Mesendoderm (in vitro differentiated cells): ENCODE results near the gene SLC48A1.

ENCODE experiments used
- DNase-seq: peaks from one replicate; pipeline ENCODE4 v3.0.0; 2013
- H2AK5ac ChIP-seq: 2 replicates; pipeline ENCODE4 v1.6.1; 2013; ENCODE audit warnings: low read length, inconsistent platforms
- H2BK120ac ChIP-seq: 2 replicates; pipeline ENCODE4 v1.6.1; 2013; ENCODE audit warnings: low read depth, mild to moderate bottlenecking, low read length, moderate library complexity, mixed read lengths
- H2BK15ac ChIP-seq: replicated peaks from 2 replicates; pipeline ENCODE4 v1.6.1; 2013; ENCODE audit warnings: low read depth, mild to moderate bottlenecking, moderate library complexity
- H2BK5ac ChIP-seq: 2 replicates; pipeline ENCODE4 v1.6.1; 2013; ENCODE audit warnings: low read length, inconsistent platforms
- H3K18ac ChIP-seq: 2 replicates; pipeline ENCODE4 v1.6.1; 2013; ENCODE audit warnings: mild to moderate bottlenecking, low read length, mixed read lengths
- H3K23ac ChIP-seq: one replicate; pipeline ENCODE4 v1.6.1; 2013; ENCODE audit warnings: low read length
- H3K27ac ChIP-seq: 2 replicates; pipeline ENCODE4 v1.5.1; 2013; ENCODE audit warnings: low read depth, mild to moderate bottlenecking, inconsistent platforms, low read length, moderate library complexity
- H3K27me3 ChIP-seq: 2 replicates; pipeline ENCODE4 v1.6.1; 2013; ENCODE audit warnings: low read length, control low read depth, mild to moderate bottlenecking, inconsistent platforms; ENCODE audit not compliant: insufficient read depth, poor library complexity
- H3K36me3 ChIP-seq: 2 replicates; pipeline ENCODE4 v1.6.1; 2013; ENCODE audit warnings: low read length, inconsistent platforms; ENCODE audit not compliant: control insufficient read depth, insufficient read depth
- H3K4ac ChIP-seq: one replicate; pipeline ENCODE4 v1.6.1; 2013; ENCODE audit warnings: low read depth, mild to moderate bottlenecking, low read length, moderate library complexity
- H3K4me1 ChIP-seq: 2 replicates; pipeline ENCODE4 v1.6.1; 2013; ENCODE audit warnings: low read depth, low read length, inconsistent platforms; ENCODE audit not compliant: control insufficient read depth
- H3K4me2 ChIP-seq: 2 replicates; pipeline ENCODE4 v1.6.1; 2013; ENCODE audit warnings: low read length
- H3K4me3 ChIP-seq: 2 replicates; pipeline ENCODE4 v1.5.1; 2013; ENCODE audit warnings: mild to moderate bottlenecking, low read length
- H3K56ac ChIP-seq: one replicate; pipeline ENCODE4 v1.6.1; 2013; ENCODE audit warnings: low read length
- H3K79me1 ChIP-seq: 2 replicates; pipeline ENCODE4 v1.6.1; 2013; ENCODE audit warnings: low read length, inconsistent platforms
- H3K79me2 ChIP-seq: 2 replicates; pipeline ENCODE4 v1.6.1; 2013; ENCODE audit warnings: mild to moderate bottlenecking, low read length; ENCODE audit not compliant: control insufficient read depth, insufficient read depth
- H3K9ac ChIP-seq: 2 replicates; pipeline ENCODE4 v1.6.1; 2013; ENCODE audit warnings: low read length, inconsistent platforms
- H4K5ac ChIP-seq: one replicate; pipeline ENCODE4 v1.6.1; 2013; ENCODE audit warnings: low read length
- H4K8ac ChIP-seq: one replicate; pipeline ENCODE4 v1.6.1; 2013; ENCODE audit warnings: low read depth, mild to moderate bottlenecking, control low read depth, low read length, moderate library complexity
- WGBS: extraction: QIAGEN DNeasy Blood & Tissue Kit; methylation state at CpG from one replicate; pipeline ENCODE4 v1.1.7; 2013; ENCODE audit warnings: low lambda C conversion rate, missing lambda C conversion rate; ENCODE audit not compliant: insufficient coverage; ENCODE audit errors: extremely low coverage; 5-methylcytosine and 5-hydroxymethylcytosine counted together

SLC48A1 gene

DNA sequence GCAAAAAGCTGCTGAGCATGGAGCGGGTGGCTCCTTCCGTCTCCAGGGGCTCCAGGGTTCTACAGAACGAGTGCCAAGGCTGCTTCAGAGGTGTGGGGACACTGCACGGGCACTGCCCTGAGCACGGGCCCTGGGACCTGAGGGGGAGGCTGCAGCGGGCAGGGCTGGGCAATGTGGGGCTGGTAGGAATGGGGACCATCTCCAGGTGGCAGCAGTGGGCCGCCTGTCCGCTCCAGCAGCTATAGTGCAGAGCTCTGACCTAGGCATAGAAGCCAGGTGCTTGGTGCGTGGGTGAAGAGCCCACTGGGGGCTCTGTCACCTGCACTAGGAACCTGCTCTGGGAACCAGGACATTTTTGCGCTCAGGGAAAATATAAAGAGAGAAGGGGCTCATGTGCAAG is 24.4 kb downstream of the SLC48A1 start:
- Histone ChIP-seq H3K56ac (no peak overlapping the region), H3K9ac (no peak overlapping the region), H2BK15ac (no peak overlapping the region), H4K8ac (no peak overlapping the region), H3K4me1 (peaks cover 4% of the 10 kb centered on the region), H3K4me3 (no peak overlapping the region), H3K79me2 (peaks cover 32% of the 10 kb centered on the region), H3K18ac (no peak overlapping the region), H3K4me2 (no peak overlapping the region), H3K79me1 (peaks cover 26% of the 10 kb centered on the region), H2AK5ac (no peak overlapping the region), H3K27me3 (no peaks in the 10 kb centered on the region), H4K5ac (no peak overlapping the region), H3K23ac (no peak overlapping the region), H3K36me3 (peaks cover 16% of the 10 kb centered on the region), H3K4ac (no peak overlapping the region), H3K27ac (no peak overlapping the region), H2BK5ac (no peak overlapping the region), H2BK120ac (no peak overlapping the region)
- no CpG with 5 or more reads among the region's 10 CpGs for WGBS
- DNase-seq, result peak; percentile 48

DNA sequence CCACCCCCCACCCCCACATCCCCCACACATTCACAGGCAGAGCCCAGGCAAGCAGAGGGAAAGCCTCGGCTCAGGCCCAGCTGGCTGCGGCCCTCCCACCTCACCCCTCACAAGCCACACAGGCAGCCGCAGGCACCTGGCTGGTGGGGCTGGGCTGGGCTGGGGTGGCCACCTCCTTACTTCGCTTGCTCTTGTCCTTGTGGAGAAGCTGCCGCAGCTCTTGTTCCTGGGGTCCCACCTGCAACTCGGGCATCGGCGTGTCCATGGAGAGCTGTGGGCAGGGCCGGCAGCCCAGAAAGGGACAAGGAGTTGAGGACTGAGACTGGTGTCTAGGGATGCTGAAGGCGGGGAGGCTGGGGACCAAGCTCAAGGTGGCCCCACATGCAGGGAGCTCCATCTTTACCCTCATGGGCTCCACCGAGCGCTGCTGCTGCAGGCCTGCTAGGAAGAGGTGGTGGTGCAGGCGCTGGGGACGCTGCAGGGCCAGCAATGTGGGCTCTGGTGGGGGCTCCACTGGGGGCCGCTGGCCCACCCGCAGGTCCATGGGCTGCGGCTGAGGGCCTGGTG is 25.4 kb downstream of the SLC48A1 start:
- WGBS, result no CpG with 5 or more reads among the region's 17 CpGs
- H3K36me3 ChIP-seq, result peaks cover 15% of the 10 kb centered on the region
- no peak overlapping the region for H2AK5ac ChIP-seq

GRCh38 chr12:47799357-47799955 is 26.4 kb downstream of the SLC48A1 start:
- H3K36me3 ChIP-seq, result peaks cover 11% of the 10 kb centered on the region

More for the DNA sequence above, 25.4 kb downstream of the SLC48A1 start:
- H2BK120ac ChIP-seq, result no peak overlapping the region
- H2BK15ac ChIP-seq, result no peak overlapping the region
- no peak overlapping the region for H3K4me2 ChIP-seq
- no peak overlapping the region for H3K23ac ChIP-seq
- H2BK5ac ChIP-seq, result no peak overlapping the region
- no peak overlapping the region for H3K9ac ChIP-seq
- H3K27ac ChIP-seq, result no peak overlapping the region
- peaks cover 36% of the 10 kb centered on the region for H3K79me1 ChIP-seq
- H3K4ac ChIP-seq, result no peak overlapping the region
- H3K27me3 ChIP-seq, result no peaks in the 10 kb centered on the region
- H3K56ac ChIP-seq, result no peak overlapping the region
- no peak for DNase-seq
- H3K79me2 ChIP-seq, result peaks cover 43% of the 10 kb centered on the region
- H3K4me3 ChIP-seq, result no peak overlapping the region
- H4K5ac ChIP-seq, result no peak overlapping the region
- peaks cover 9% of the 10 kb centered on the region for H3K4me1 ChIP-seq
- H3K18ac ChIP-seq, result no peak overlapping the region
- no peak overlapping the region for H4K8ac ChIP-seq

DNA sequence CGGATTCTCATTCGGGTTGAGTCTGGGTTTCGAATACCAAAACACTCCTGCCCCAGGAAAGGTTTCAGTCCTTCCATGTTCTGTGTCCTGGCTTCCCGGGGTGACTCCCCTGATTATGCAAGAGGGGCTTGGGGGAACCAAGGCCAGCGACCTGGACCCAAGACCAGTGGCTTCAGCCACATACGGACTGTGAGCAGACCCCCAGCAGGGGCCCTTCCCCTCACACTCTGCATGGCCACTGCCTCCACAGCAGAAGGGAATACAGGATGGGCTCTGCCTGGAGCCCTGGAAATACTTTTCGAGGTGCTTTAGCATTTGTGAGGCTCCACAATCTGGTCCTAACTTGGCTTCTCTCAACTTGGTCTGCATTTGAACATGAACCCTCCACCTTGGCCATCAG is 27.5 kb downstream of the SLC48A1 start:
- no peak for DNase-seq
- Histone ChIP-seq H2BK5ac (no peak overlapping the region), H2AK5ac (no peak overlapping the region), H3K79me1 (peaks cover 42% of the 10 kb centered on the region), H3K4me2 (no peak overlapping the region), H2BK15ac (no peak overlapping the region), H3K27ac (no peak overlapping the region), H3K23ac (no peak overlapping the region), H3K79me2 (peaks cover 61% of the 10 kb centered on the region), H3K9ac (no peak overlapping the region), H3K4me3 (no peak overlapping the region), H3K4ac (no peak overlapping the region), H4K5ac (no peak overlapping the region), H4K8ac (no peak overlapping the region), H3K27me3 (no peaks in the 10 kb centered on the region), H3K4me1 (peaks cover 9% of the 10 kb centered on the region), H2BK120ac (no peak overlapping the region), H3K36me3 (peaks cover 8% of the 10 kb centered on the region), H3K56ac (no peak overlapping the region), H3K18ac (no peak overlapping the region)
- WGBS, result no CpG with 5 or more reads among the region's 7 CpGs

More at GRCh38 chr12:47799357-47799955, 26.4 kb downstream of the SLC48A1 start:
- no peak overlapping the region for H3K4me2 ChIP-seq
- H3K79me1 ChIP-seq, result peaks cover 38% of the 10 kb centered on the region
- no CpG with 5 or more reads among the region's 7 CpGs for WGBS
- peaks cover 52% of the 10 kb centered on the region for H3K79me2 ChIP-seq
- H3K56ac ChIP-seq, result peak overlapping the region; percentile 60
- H2AK5ac ChIP-seq, result no peak overlapping the region
- no peak overlapping the region for H2BK5ac ChIP-seq
- no peak for DNase-seq
- no peak overlapping the region for H3K4me3 ChIP-seq
- no peak overlapping the region for H4K8ac ChIP-seq
- no peak overlapping the region for H2BK120ac ChIP-seq
- peaks cover 9% of the 10 kb centered on the region for H3K4me1 ChIP-seq
- H4K5ac ChIP-seq, result no peak overlapping the region
- H3K27me3 ChIP-seq, result no peaks in the 10 kb centered on the region
- H2BK15ac ChIP-seq, result no peak overlapping the region
- no peak overlapping the region for H3K4ac ChIP-seq
- no peak overlapping the region for H3K9ac ChIP-seq
- no peak overlapping the region for H3K23ac ChIP-seq
- H3K27ac ChIP-seq, result no peak overlapping the region
- no peak overlapping the region for H3K18ac ChIP-seq

DNA sequence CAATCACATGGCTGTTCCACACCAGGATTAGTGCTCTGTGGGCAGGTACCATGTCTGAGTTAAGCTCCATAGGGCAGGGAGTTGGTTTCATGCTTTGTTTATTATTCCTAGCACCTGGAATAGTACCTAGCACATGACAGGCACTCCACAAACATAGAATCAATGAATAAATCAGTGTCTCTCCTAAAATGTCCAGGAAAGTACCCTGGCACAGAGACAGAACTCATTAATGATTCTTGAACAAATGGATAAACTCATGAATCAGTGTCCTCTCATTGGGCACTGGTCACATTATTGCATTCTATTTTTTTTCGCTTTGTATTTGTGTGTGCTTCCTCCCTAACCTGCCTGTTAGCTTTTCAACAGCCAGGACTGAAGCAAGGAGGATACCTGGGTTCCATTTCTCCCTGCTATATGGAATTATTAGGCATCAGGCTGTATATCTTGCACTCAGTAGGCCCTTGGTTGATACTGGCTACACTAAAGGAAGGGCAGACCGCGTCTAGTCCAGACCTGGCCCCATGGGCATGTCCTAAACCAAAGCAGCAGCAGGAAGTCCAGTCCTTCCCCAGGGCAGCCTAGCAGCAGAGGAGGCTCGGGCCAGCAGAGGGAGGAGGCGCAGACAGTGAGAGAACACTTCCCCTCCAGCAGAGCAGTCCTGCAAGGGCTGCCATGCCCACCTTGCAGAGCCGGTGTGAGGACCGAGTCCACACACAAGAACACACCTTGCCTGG is 28.3 kb downstream of the SLC48A1 start:
- DNase-seq, result no peak

More for the DNA sequence above, 28.3 kb downstream of the SLC48A1 start:
- Histone ChIP-seq H3K27me3 (no peaks in the 10 kb centered on the region), H3K27ac (no peak overlapping the region), H3K79me2 (peaks cover 68% of the 10 kb centered on the region), H2AK5ac (no peak overlapping the region), H3K4me2 (no peak overlapping the region), H3K4me1 (peaks cover 9% of the 10 kb centered on the region), H3K56ac (no peak overlapping the region), H3K4ac (no peak overlapping the region), H3K18ac (no peak overlapping the region), H2BK15ac (no peak overlapping the region), H4K8ac (no peak overlapping the region), H3K79me1 (peaks cover 46% of the 10 kb centered on the region), H2BK120ac (no peak overlapping the region), H3K4me3 (no peak overlapping the region), H3K9ac (no peak overlapping the region), H3K23ac (no peak overlapping the region), H3K36me3 (peaks cover 8% of the 10 kb centered on the region), H4K5ac (no peak overlapping the region), H2BK5ac (no peak overlapping the region)
- WGBS, result no CpG with 5 or more reads among the region's 7 CpGs
